ENCODE data around the gene CCDC158.

Gene CCDC158

GRCh38 chr4:76401654-76402053 lies 19.3 kb downstream of the CCDC158 start:
- Histone ChIP-seq H3K9me3 (ENCODE audit: control insufficient read depth in 5 of 5, low read length in 5 of 5) (no peaks in the 10 kb centered on the region), H3K27ac (ENCODE audit: low read depth, low read length) (no peak overlapping the region), H3K27me3 (ENCODE audit: control insufficient read depth in 5 of 5, insufficient read depth in 4 of 5, low read length in 5 of 5) (no peaks in the 10 kb centered on the region), H3K4me3 (ENCODE audit: low read depth in 1 of 5, low read length in 5 of 5) (no peak overlapping the region), H3K36me3 (ENCODE audit: control insufficient read depth in 5 of 5, insufficient read depth in 5 of 5, low read length in 5 of 5) (no peaks in the 10 kb centered on the region), H3K9ac (ENCODE audit: low read length in 5 of 5) (no peak overlapping the region), H3K4me1 (ENCODE audit: control insufficient read depth in 5 of 5, insufficient read depth in 5 of 5, low read length in 5 of 5) (no peaks in the 10 kb centered on the region)

- no peak overlapping the region for H3K4me3 ChIP-seq (ENCODE audit: low read depth in 1 of 5, low read length in 5 of 5)
- no peak overlapping the region for H3K27ac ChIP-seq (ENCODE audit: low read depth, low read length)
- peaks cover 0 to 15% (median 8%) of the 10 kb centered on the region in 5 donors for H3K4me1 ChIP-seq (ENCODE audit: control insufficient read depth in 5 of 5, insufficient read depth in 5 of 5, low read length in 5 of 5)
These were observed 32.6 kb downstream of the CCDC158 start for GRCh38 chr4:76388160-76388908.

GRCh38 chr4:76386566-76387305 lies 34.2 kb downstream of the CCDC158 start:
- no peaks in the 10 kb centered on the region for H3K27me3 ChIP-seq (ENCODE audit: control insufficient read depth in 5 of 5, insufficient read depth in 4 of 5, low read length in 5 of 5)
- no peak overlapping the region for H3K4me3 ChIP-seq (ENCODE audit: low read depth in 1 of 5, low read length in 5 of 5)
- peaks cover 0 to 21% (median 8%) of the 10 kb centered on the region in 5 donors for H3K4me1 ChIP-seq (ENCODE audit: control insufficient read depth in 5 of 5, insufficient read depth in 5 of 5, low read length in 5 of 5)
- no peak overlapping the region for H3K27ac ChIP-seq (ENCODE audit: low read depth, low read length)
- H3K36me3 ChIP-seq (ENCODE audit: control insufficient read depth in 5 of 5, insufficient read depth in 5 of 5, low read length in 5 of 5), result no peaks in the 10 kb centered on the region
- peaks cover 0 to 7% (median 6%) of the 10 kb centered on the region in 5 donors for H3K9me3 ChIP-seq (ENCODE audit: control insufficient read depth in 5 of 5, low read length in 5 of 5)
- H3K9ac ChIP-seq (ENCODE audit: low read length in 5 of 5), result no peak overlapping the region

More at GRCh38 chr4:76388160-76388908, 32.6 kb downstream of the CCDC158 start:
- Histone ChIP-seq H3K9ac (ENCODE audit: low read length in 5 of 5) (no peak overlapping the region), H3K9me3 (ENCODE audit: control insufficient read depth in 5 of 5, low read length in 5 of 5) (peaks cover 0 to 7% (median 6%) of the 10 kb centered on the region in 5 donors), H3K36me3 (ENCODE audit: control insufficient read depth in 5 of 5, insufficient read depth in 5 of 5, low read length in 5 of 5) (no peaks in the 10 kb centered on the region), H3K27me3 (ENCODE audit: control insufficient read depth in 5 of 5, insufficient read depth in 4 of 5, low read length in 5 of 5) (no peaks in the 10 kb centered on the region)

- no peak overlapping the region for H3K4me3 ChIP-seq (ENCODE audit: low read depth in 1 of 5, low read length in 5 of 5)
- no peak overlapping the region for H3K9ac ChIP-seq (ENCODE audit: low read length in 5 of 5)
- no peak overlapping the region for H3K27ac ChIP-seq (ENCODE audit: low read depth, low read length)
- H3K36me3 ChIP-seq (ENCODE audit: control insufficient read depth in 5 of 5, insufficient read depth in 5 of 5, low read length in 5 of 5), result no peaks in the 10 kb centered on the region
- no peaks in the 10 kb centered on the region for H3K27me3 ChIP-seq (ENCODE audit: control insufficient read depth in 5 of 5, insufficient read depth in 4 of 5, low read length in 5 of 5)
- H3K4me1 ChIP-seq (ENCODE audit: control insufficient read depth in 5 of 5, insufficient read depth in 5 of 5, low read length in 5 of 5), result peaks cover 0 to 21% (median 8%) of the 10 kb centered on the region in 5 donors
- peaks cover 0 to 7% (median 5%) of the 10 kb centered on the region in 5 donors for H3K9me3 ChIP-seq (ENCODE audit: control insufficient read depth in 5 of 5, low read length in 5 of 5)
These were observed 35.0 kb downstream of the CCDC158 start for GRCh38 chr4:76385974-76386373.

DNA sequence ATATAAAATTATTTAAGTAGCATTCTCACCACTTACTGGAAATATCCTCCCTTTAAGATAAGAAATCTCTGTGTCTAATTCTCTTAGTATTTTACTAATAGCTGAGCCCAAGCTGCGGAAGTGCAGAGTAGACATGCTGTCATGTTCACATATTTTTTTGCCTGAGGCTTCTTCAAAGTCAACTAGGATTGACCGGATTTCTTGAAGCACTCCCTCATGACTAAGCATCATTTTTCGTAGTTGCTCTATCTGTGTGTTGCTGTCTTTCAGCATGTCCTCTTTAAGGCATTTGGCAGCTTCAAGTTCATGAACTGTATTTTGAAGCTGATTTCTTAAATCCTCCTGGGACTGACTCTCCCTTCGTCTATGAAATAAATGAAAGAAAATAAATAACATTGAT lies 36.9 kb downstream of the CCDC158 start:
- H3K27ac ChIP-seq (ENCODE audit: low read depth, low read length), result no peak overlapping the region
- H3K27me3 ChIP-seq (ENCODE audit: control insufficient read depth in 5 of 5, insufficient read depth in 4 of 5, low read length in 5 of 5), result no peaks in the 10 kb centered on the region
- H3K9me3 ChIP-seq (ENCODE audit: control insufficient read depth in 5 of 5, low read length in 5 of 5), result peaks cover 0 to 8% (median 4%) of the 10 kb centered on the region in 5 donors
- H3K4me3 ChIP-seq (ENCODE audit: low read depth in 1 of 5, low read length in 5 of 5), result no peak overlapping the region
- no peaks in the 10 kb centered on the region for H3K36me3 ChIP-seq (ENCODE audit: control insufficient read depth in 5 of 5, insufficient read depth in 5 of 5, low read length in 5 of 5)
- H3K9ac ChIP-seq (ENCODE audit: low read length in 5 of 5), result no peak overlapping the region
- H3K4me1 ChIP-seq (ENCODE audit: control insufficient read depth in 5 of 5, insufficient read depth in 5 of 5, low read length in 5 of 5), result peaks cover 0 to 21% (median 8%) of the 10 kb centered on the region in 5 donors

DNA sequence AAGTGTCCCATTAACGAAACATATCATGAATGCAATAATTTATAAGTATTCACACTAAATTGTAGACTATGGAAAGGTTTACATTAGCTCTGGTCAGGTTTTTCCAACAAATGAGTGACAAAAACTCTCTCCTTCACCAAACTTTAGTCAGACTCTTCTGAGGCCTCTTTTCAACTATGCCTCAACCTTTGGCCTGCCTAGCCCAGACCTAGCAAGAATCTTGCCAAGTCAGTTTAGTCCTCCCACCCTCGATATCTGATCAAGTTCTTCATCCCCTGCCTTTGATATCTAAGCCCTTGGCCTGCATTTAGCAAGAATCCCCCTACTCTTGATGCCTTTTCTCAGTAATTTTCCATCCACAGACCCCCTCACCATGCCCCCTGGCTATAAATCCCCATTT lies 37.9 kb downstream of the CCDC158 start:
- Histone ChIP-seq H3K9ac (ENCODE audit: low read length in 5 of 5) (no peak overlapping the region), H3K27me3 (ENCODE audit: control insufficient read depth in 5 of 5, insufficient read depth in 4 of 5, low read length in 5 of 5) (no peaks in the 10 kb centered on the region), H3K4me1 (ENCODE audit: control insufficient read depth in 5 of 5, insufficient read depth in 5 of 5, low read length in 5 of 5) (peaks cover 0 to 21% (median 8%) of the 10 kb centered on the region in 5 donors), H3K4me3 (ENCODE audit: low read depth in 1 of 5, low read length in 5 of 5) (no peak overlapping the region), H3K36me3 (ENCODE audit: control insufficient read depth in 5 of 5, insufficient read depth in 5 of 5, low read length in 5 of 5) (no peaks in the 10 kb centered on the region), H3K9me3 (ENCODE audit: control insufficient read depth in 5 of 5, low read length in 5 of 5) (peaks cover 0 to 4% (median 0%) of the 10 kb centered on the region in 5 donors), H3K27ac (ENCODE audit: low read depth, low read length) (no peak overlapping the region)

DNA sequence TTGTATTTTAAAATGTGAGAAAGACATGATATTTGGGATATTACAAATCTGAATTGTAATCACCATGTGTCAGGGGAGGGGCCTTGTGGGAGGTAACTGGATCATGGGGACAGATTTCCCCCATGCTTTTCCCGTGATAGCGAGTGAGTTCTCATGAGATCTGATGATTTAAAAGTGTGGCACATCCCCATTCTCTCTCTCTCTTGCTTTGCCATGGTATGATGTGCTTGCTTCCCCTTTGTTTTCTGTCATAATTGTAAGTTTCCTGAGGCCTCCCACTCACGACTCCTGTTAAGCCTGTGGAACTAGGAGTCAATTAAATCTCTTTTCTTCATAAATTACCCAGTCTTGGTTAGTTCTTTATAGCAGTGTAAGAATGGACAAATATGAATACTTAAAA lies 39.0 kb downstream of the CCDC158 start:
- Histone ChIP-seq H3K27me3 (ENCODE audit: control insufficient read depth in 5 of 5, insufficient read depth in 4 of 5, low read length in 5 of 5) (no peaks in the 10 kb centered on the region), H3K9me3 (ENCODE audit: control insufficient read depth in 5 of 5, low read length in 5 of 5) (peaks cover 0 to 4% (median 0%) of the 10 kb centered on the region in 5 donors), H3K27ac (ENCODE audit: low read depth, low read length) (no peak overlapping the region), H3K36me3 (ENCODE audit: control insufficient read depth in 5 of 5, insufficient read depth in 5 of 5, low read length in 5 of 5) (no peaks in the 10 kb centered on the region), H3K4me1 (ENCODE audit: control insufficient read depth in 5 of 5, insufficient read depth in 5 of 5, low read length in 5 of 5) (peaks cover 0 to 27% (median 11%) of the 10 kb centered on the region in 5 donors), H3K4me3 (ENCODE audit: low read depth in 1 of 5, low read length in 5 of 5) (no peak overlapping the region), H3K9ac (ENCODE audit: low read length in 5 of 5) (no peak overlapping the region)

DNA sequence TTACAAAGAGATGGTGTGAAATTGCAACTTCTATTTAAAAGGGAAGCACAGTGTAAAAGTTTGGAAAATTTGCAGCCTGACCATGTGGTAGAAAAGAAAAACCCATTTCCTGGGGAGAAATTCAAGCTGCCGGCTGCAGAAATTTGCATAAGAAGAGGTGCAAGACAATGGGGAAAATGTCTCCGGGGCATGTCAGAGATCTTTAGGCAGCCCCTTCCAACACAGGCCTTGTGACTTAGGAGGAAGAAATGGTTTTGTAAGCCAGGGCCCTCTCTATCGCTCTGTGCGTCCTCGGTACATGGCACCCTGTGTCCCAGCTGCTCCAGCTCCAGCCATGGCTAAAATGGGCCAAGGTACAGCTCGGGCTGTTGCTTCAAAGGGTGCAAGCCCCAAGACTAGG lies 40.4 kb downstream of the CCDC158 start:
- Histone ChIP-seq H3K9ac (ENCODE audit: low read length in 5 of 5) (no peak overlapping the region), H3K27me3 (ENCODE audit: control insufficient read depth in 5 of 5, insufficient read depth in 4 of 5, low read length in 5 of 5) (no peaks in the 10 kb centered on the region), H3K4me3 (ENCODE audit: low read depth in 1 of 5, low read length in 5 of 5) (no peak overlapping the region), H3K4me1 (ENCODE audit: control insufficient read depth in 5 of 5, insufficient read depth in 5 of 5, low read length in 5 of 5) (peaks cover 0 to 21% (median 5%) of the 10 kb centered on the region in 5 donors), H3K9me3 (ENCODE audit: control insufficient read depth in 5 of 5, low read length in 5 of 5) (peaks cover 0 to 4% (median 0%) of the 10 kb centered on the region in 5 donors), H3K27ac (ENCODE audit: low read depth, low read length) (no peak overlapping the region), H3K36me3 (ENCODE audit: control insufficient read depth in 5 of 5, insufficient read depth in 5 of 5, low read length in 5 of 5) (no peaks in the 10 kb centered on the region)

- H3K27ac ChIP-seq (ENCODE audit: low read depth, low read length), result no peak overlapping the region
- no peaks in the 10 kb centered on the region for H3K27me3 ChIP-seq (ENCODE audit: control insufficient read depth in 5 of 5, insufficient read depth in 4 of 5, low read length in 5 of 5)
- H3K4me1 ChIP-seq (ENCODE audit: control insufficient read depth in 5 of 5, insufficient read depth in 5 of 5, low read length in 5 of 5), result peaks cover 0 to 28% (median 5%) of the 10 kb centered on the region in 5 donors
- peaks cover 0 to 4% (median 0%) of the 10 kb centered on the region in 5 donors for H3K9me3 ChIP-seq (ENCODE audit: control insufficient read depth in 5 of 5, low read length in 5 of 5)
- no peaks in the 10 kb centered on the region for H3K36me3 ChIP-seq (ENCODE audit: control insufficient read depth in 5 of 5, insufficient read depth in 5 of 5, low read length in 5 of 5)
- H3K4me3 ChIP-seq (ENCODE audit: low read depth in 1 of 5, low read length in 5 of 5), result no peak overlapping the region
- no peak overlapping the region for H3K9ac ChIP-seq (ENCODE audit: low read length in 5 of 5)
These were observed 43.0 kb downstream of the CCDC158 start for GRCh38 chr4:76377911-76378310.

DNA sequence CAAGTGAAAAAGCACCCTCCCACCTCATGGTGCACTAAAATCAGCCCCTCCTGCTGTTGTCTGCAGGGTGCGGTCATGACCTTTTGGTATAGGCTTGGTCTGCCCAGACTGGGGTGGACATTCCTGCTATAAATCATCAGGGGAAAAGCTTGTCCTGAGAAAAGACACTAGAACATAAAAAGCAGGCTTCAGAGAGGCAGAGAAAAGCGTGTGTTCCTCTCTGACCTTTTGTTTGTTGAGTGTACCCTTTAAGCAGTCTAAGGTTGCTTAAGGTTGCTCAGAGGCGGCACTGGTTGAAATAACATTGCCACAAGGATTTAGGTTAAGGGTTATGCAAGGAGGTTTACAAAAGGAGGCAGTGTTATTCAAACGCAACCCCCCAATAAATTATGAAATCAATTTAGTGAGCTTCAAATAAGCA lies 43.5 kb downstream of the CCDC158 start:
- H3K9ac ChIP-seq (ENCODE audit: low read length in 5 of 5), result no peak overlapping the region
- H3K27ac ChIP-seq (ENCODE audit: low read depth, low read length), result no peak overlapping the region
- H3K27me3 ChIP-seq (ENCODE audit: control insufficient read depth in 5 of 5, insufficient read depth in 4 of 5, low read length in 5 of 5), result no peaks in the 10 kb centered on the region
- no peaks in the 10 kb centered on the region for H3K36me3 ChIP-seq (ENCODE audit: control insufficient read depth in 5 of 5, insufficient read depth in 5 of 5, low read length in 5 of 5)
- H3K9me3 ChIP-seq (ENCODE audit: control insufficient read depth in 5 of 5, low read length in 5 of 5), result peaks cover 0 to 4% (median 0%) of the 10 kb centered on the region in 5 donors
- peaks cover 0 to 26% (median 5%) of the 10 kb centered on the region in 5 donors for H3K4me1 ChIP-seq (ENCODE audit: control insufficient read depth in 5 of 5, insufficient read depth in 5 of 5, low read length in 5 of 5)
- H3K4me3 ChIP-seq (ENCODE audit: low read depth in 1 of 5, low read length in 5 of 5), result no peak overlapping the region
